NB4 (cell line): ENCODE measurements around the gene LSM10.

ENCODE experiments used
- CTCF ChIP-seq: IDR thresholded peaks from one replicate; pipeline ENCODE4 v1.5.1; 2012; ENCODE audit warnings: low read depth, low read length
- POLR2A ChIP-seq: IDR thresholded peaks from 2 replicates; pipeline ENCODE4 v1.6.1; 2011; ENCODE audit warnings: mild to moderate bottlenecking; ENCODE audit not compliant: insufficient read length; ENCODE audit errors: extremely low read depth

GRCh38 chr1:36354486-36354885 lies 43.2 kb downstream of the LSM10 start:
- no peak for TF ChIP-seq CTCF
- TF ChIP-seq POLR2A: no peak
